ENCODE measurements around the gene DBI. TPM values are rescaled to one million over a fixed set of nuclear protein-coding genes. Genes with fewer than 3 reads are reported as not detected.

The DBI gene
- total and polyA plus RNA-seq, 4 donors: 129 to 633 (median 344) TPM

- H3K27ac ChIP-seq (ENCODE audit: low read depth in 1 of 2, low read length in 1 of 2): no peak overlapping the region
- DNase-seq (no peak), ATAC-seq (ENCODE audit: insufficient read depth, low FRiP score) (no peak)
- 50 to 54% methylated on average over 1 of the region's 1 CpG for WGBS, 2 donors
- H3K4me3 ChIP-seq: no peak overlapping the region
- H3K9me3 ChIP-seq (ENCODE audit: control insufficient read depth in 4 of 4, insufficient read depth in 3 of 4, low read length in 3 of 4): peaks cover 0 to 2% (median under 1%) of the 10 kb centered on the region in 4 donors
- H3K9ac ChIP-seq (ENCODE audit: insufficient read depth in 1 of 2, low read length in 2 of 2): no peak overlapping the region
- H3K27me3 ChIP-seq (ENCODE audit: control insufficient read depth in 3 of 3, insufficient read depth in 3 of 3, low read length in 2 of 3): no peaks in the 10 kb centered on the region
- H3K36me3 ChIP-seq (ENCODE audit: control insufficient read depth in 4 of 4, insufficient read depth in 4 of 4, low read length in 4 of 4): no peaks in the 10 kb centered on the region
- TF ChIP-seq, protein P1, sequence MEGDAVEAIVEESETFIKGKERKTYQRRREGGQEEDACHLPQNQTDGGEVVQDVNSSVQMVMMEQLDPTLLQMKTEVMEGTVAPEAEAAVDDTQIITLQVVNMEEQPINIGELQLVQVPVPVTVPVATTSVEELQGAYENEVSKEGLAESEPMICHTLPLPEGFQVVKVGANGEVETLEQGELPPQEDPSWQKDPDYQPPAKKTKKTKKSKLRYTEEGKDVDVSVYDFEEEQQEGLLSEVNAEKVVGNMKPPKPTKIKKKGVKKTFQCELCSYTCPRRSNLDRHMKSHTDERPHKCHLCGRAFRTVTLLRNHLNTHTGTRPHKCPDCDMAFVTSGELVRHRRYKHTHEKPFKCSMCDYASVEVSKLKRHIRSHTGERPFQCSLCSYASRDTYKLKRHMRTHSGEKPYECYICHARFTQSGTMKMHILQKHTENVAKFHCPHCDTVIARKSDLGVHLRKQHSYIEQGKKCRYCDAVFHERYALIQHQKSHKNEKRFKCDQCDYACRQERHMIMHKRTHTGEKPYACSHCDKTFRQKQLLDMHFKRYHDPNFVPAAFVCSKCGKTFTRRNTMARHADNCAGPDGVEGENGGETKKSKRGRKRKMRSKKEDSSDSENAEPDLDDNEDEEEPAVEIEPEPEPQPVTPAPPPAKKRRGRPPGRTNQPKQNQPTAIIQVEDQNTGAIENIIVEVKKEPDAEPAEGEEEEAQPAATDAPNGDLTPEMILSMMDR (IDR thresholded peaks at IDR 0.05; ENCODE audit: control extremely low read depth, extremely low read depth): no peak
- peaks cover 0 to 6% (median 0%) of the 10 kb centered on the region in 5 donors for H3K4me1 ChIP-seq (ENCODE audit: control insufficient read depth in 5 of 5, insufficient read depth in 5 of 5, low read length in 5 of 5)
Observed at GRCh38 chr2:119419803-119420508, 53.2 kb downstream of the DBI start.

DNA sequence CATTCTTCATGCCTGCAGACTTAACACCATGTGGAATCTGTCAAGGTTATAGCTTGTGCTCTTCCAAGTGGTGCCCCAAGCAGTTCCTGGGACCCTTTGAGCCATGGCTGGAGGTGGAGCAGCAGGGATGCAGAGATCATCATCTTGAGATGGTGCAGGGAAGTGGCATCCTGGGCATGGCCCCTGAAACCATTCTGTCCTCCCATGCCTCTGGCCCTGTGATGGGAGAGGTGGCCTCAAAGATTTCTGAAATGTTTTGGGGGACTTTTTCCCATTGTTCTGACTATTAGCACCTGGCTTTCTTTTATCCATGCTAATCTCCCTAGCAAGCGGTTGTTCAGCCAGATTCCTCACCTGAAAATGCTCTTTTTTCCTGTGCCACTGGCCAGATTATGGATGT, 54.5 kb downstream of the DBI start:
- Histone ChIP-seq H3K4me3 (no peak overlapping the region), H3K27ac (ENCODE audit: low read depth in 1 of 2, low read length in 1 of 2) (no peak overlapping the region), H3K9me3 (ENCODE audit: control insufficient read depth in 4 of 4, insufficient read depth in 3 of 4, low read length in 3 of 4) (no peaks in the 10 kb centered on the region), H3K27me3 (ENCODE audit: control insufficient read depth in 3 of 3, insufficient read depth in 3 of 3, low read length in 2 of 3) (no peaks in the 10 kb centered on the region), H3K36me3 (ENCODE audit: control insufficient read depth in 4 of 4, insufficient read depth in 4 of 4, low read length in 4 of 4) (no peaks in the 10 kb centered on the region), H3K4me1 (ENCODE audit: control insufficient read depth in 5 of 5, insufficient read depth in 5 of 5, low read length in 5 of 5) (peaks cover 0 to 10% (median 0%) of the 10 kb centered on the region in 5 donors), H3K9ac (ENCODE audit: insufficient read depth in 1 of 2, low read length in 2 of 2) (no peak overlapping the region)
- DNase-seq (no peak), ATAC-seq (ENCODE audit: insufficient read depth, low FRiP score) (no peak)
- 93 to 100% methylated on average over 1 of the region's 1 CpG for WGBS, 2 donors
- TF ChIP-seq, protein P1 (IDR thresholded peaks at IDR 0.05; ENCODE audit: control extremely low read depth, extremely low read depth): no peak

- no peaks in the 10 kb centered on the region for H3K9me3 ChIP-seq (ENCODE audit: control insufficient read depth in 4 of 4, insufficient read depth in 3 of 4, low read length in 3 of 4)
- ATAC-seq (ENCODE audit: insufficient read depth, low FRiP score): no peak
- TF ChIP-seq, protein P1 (IDR thresholded peaks at IDR 0.05; ENCODE audit: control extremely low read depth, extremely low read depth): no peak
- H3K27me3 ChIP-seq (ENCODE audit: control insufficient read depth in 3 of 3, insufficient read depth in 3 of 3, low read length in 2 of 3): no peaks in the 10 kb centered on the region
- no peaks in the 10 kb centered on the region for H3K36me3 ChIP-seq (ENCODE audit: control insufficient read depth in 4 of 4, insufficient read depth in 4 of 4, low read length in 4 of 4)
- H3K4me1 ChIP-seq (ENCODE audit: control insufficient read depth in 5 of 5, insufficient read depth in 5 of 5, low read length in 5 of 5): peaks cover 0 to 15% (median 2%) of the 10 kb centered on the region in 5 donors
- H3K9ac ChIP-seq (ENCODE audit: insufficient read depth in 1 of 2, low read length in 2 of 2): no peak overlapping the region
- H3K27ac ChIP-seq (ENCODE audit: low read depth in 1 of 2, low read length in 1 of 2): no peak overlapping the region
- H3K4me3 ChIP-seq: no peak overlapping the region
- DNase-seq: no peak
Observed at GRCh38 chr2:119421741-119422140, 55.0 kb downstream of the DBI start.

Other genes with a start within 250 kb of the DBI start
- gene C1QL2, start 208.2 kb upstream of the DBI start, total RNA-seq: under 1 TPM in 1 of 2 donors, not detected in 1; 0.31 TPM
- under 1 TPM in 1 of 2 donors, not detected in 1; 0.03 TPM for gene C1QL2, start 208.2 kb upstream of the DBI start, polyA plus RNA-seq
- gene STEAP3, start 143.1 kb upstream of the DBI start, total RNA-seq: 10 to 100 TPM in 1 of 2 donors, 1 to 10 TPM in 1; 4.3 to 47.8 TPM
- 10 to 100 TPM in 1 of 2 donors, 1 to 10 TPM in 1; 8.1 to 32.1 TPM for gene STEAP3, start 143.1 kb upstream of the DBI start, polyA plus RNA-seq
- gene C2orf76, start 143 bp upstream of the DBI start, total RNA-seq: 10 to 100 TPM in 1 of 2 donors, 1 to 10 TPM in 1; 9.1 to 19.5 TPM
- 10 to 100 TPM; 15.0 to 24.6 TPM for gene C2orf76, start 143 bp upstream of the DBI start, polyA plus RNA-seq
- 10 to 100 TPM; 11.5 to 14.3 TPM for gene TMEM37, start 64.9 kb downstream of the DBI start, total RNA-seq
- gene TMEM37, start 64.9 kb downstream of the DBI start, polyA plus RNA-seq: 10 to 100 TPM in 1 of 2 donors, 1 to 10 TPM in 1; 9.9 to 12.7 TPM
- 10 to 100 TPM; 22.3 to 42.7 TPM for gene SCTR, start 157.5 kb downstream of the DBI start, total RNA-seq
- 10 to 100 TPM in 1 of 2 donors, 1 to 10 TPM in 1; 4.6 to 33.8 TPM for gene SCTR, start 157.5 kb downstream of the DBI start, polyA plus RNA-seq
- 10 to 100 TPM; 42.4 to 63.5 TPM for gene CFAP221, start 177.5 kb downstream of the DBI start, total RNA-seq
- gene CFAP221, start 177.5 kb downstream of the DBI start, polyA plus RNA-seq: 10 to 100 TPM in 1 of 2 donors, 1 to 10 TPM in 1; 8.6 to 16.2 TPM